ENCODE data around the gene NAA15.

DNA sequence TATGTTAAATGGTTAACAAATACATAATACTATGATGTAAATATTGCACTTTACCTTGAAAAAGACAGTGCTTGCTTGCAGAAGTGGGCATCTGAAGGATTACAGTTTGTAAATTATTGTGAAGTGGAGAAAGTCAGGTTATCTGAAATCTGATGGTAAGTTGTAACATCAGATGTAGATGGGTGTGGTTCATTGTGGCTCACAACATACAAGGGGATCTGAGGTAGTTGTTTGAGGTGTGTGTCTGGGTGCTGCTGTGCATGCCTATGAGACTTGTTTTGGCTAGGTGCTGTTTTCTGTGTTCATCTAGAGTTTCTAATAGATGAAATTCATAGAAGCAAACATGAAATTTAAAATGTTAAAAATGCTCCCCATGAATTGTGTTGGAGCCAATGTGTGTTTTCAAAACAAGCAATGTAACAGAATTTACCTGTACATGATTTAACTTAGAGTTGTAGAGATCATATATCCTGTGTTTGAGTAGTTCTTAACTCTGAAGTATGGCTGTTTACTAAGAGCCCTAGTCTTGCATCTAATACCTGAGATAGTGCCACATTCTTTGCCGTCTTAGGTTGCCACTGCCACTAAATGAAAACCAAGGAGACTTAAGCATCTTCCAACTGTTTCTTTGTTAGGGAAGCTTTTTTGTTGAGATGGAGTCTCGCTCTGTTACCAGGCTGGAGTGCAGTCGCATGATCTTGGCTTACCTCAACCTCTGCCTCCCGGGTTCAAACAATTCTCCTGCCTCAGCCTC is 12.9 kb downstream of the NAA15 start:
- TF ChIP-seq CTCF (conservative IDR thresholded peaks at IDR 0.05; ENCODE audit: low read length), result no peak
- TF ChIP-seq EZH2phosphoT487 (IDR thresholded peaks at IDR 0.05; ENCODE audit: borderline replicate concordance), result no peak

All from Loucy (cell line).